Measurements from ENCODE around the gene SMAD3.

SMAD3 gene

DNA sequence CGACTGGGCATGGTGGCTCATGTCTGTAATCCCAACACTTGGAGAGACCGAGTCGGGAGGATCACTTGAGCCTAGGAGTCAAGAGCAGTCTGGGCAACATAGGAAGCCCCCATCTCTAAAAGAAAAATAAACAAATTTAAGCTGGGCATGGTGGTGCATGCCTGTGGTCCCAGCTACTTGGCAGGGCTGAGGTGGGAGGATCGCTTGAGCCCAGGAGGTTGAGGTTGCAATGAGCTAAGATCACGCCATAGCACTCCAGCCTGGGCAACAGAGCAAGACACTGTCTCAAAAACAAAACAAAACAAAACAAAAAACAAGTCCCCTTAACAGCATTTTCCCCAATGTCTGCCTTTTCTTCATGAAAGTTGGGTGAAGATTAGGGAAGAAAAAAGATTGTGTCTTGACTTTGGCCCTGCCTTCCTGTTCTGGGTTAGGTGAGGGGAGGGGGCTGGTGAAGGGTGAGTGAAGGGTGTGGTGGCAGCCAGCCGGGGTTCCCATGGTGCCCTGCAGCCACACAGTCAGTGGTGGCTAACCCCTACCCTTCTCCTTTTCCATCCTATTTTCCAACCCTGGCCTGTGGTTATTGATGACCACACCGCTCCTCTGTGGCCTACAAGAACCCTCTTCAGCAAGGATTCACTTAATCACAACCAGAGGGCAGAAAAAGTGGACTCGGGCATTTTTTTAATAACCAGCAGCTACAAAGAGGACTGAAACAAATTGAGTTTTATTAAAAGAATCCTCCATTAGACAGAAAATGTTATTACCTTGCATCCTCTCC lies 28.4 kb upstream of the SMAD3 start:
- DNase-seq = no peak

DNA sequence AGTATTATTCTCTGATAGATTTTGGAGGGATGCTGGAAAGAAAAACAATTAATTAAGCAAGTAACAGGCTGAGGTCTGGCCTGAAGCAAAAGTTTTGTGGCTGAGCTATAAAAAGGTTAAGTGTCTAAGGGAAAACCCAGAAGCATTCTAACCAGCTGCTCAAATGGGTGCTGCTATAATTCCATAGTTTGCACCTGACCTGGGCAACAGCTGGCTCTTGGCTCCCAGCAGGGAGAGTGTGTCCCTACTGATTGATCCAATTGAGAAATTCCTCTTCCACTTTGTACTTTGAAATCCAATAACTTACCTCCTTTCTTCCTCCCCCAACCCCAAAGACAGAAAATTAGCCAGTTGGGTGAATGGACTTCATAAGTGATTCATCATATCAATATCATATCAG lies 27.7 kb upstream of the SMAD3 start:
- no peak for DNase-seq

DNA sequence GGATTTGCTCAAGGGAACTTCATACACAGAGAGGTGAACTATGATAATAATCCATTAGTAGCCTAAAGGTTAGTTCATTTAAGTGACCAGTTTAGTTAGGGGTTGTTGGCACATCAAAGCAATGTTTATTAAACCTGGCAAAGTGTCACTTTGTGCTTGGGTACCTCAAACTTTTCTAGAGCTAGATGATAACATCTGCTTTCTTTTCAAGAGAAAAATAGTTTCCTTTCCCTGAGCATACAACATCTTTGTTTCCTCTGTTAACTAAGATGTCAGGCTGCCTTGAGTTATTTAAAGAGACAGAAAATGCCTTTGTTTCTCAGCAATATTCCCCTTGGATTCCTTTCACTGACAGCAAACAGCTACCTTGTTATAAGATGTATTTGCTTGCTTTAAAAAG lies 26.7 kb upstream of the SMAD3 start:
- DNase-seq = no peak

DNA sequence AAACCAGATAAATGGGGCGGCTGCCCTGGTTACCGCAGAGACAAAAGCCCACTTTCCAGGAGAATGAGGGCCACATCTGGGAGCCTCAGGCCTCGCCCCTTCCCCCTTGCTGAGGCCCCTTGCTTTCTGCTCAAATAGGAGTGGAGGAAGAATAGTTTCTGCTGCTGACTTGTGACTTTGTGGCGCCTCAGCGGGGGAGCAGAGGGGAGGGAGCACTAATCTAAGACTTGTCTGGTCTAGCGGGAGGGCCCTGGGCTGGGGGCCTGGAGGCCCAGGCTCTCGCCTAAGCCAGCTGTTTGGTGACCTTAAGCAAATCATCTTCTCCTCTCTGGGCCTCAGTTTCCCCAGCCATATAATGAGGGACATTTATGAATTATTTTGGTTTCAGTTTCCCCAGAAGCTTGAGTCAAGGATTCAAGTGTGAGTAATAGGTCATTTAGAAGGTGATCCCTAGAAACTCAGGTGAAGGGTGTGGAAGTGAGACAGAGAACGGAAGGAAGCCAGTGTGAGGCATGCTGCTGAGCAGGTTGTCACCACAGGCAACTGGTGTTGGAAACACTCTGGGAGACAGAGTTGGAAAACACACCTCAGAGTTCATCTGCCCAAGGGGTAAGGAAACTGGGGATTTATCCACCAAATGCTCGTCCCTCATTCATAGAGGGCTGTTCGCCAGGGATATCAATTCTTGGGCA lies 25.9 kb upstream of the SMAD3 start:
- no peak for DNase-seq

DNA sequence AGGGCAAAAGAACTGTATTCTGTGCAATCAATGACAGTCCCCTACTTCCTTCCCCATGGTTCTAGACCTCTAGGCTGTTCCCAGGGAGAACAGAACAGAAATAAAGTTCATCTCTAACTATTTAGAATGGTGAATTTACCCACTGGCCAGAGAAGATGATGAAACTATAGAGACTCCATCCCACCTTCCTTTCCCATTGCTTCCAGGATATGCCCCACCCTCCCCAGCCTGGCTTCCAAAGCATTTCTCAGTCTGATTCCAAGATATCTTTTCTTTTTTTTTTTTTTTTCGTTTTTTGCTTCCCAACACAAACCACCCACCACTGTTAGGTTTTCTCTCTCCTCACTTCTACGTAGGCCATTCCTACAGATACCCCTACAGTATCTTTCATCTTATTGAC lies 25.1 kb upstream of the SMAD3 start:
- DNase-seq = no peak

DNA sequence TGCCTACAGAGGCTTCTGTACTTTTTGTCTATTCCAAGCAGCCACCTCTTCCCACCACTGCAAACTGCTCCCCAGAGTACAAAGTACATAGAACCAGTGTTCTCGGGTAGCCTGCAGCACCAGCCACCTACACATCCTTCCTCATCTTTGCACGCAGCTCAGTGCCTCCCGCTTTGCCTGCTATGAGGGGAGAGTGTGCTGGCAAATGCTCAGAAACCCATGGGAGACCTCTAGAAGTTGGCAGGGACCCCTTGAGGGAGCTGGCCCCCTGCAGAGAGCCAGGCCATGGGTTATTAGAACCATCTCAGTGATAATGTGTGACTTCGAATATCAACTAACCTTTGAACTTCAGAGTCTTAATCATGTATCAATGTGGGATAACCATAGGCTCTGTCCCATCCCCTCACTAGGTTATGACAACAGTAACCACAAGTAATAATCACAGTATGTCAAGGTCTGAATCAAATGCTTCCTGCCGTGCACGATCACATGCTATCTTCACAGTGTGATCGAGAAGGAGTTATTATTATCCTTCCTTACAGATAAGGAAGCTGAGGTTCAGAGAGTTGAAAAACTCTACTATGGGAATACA lies 22.8 kb upstream of the SMAD3 start:
- no peak for DNase-seq

DNA sequence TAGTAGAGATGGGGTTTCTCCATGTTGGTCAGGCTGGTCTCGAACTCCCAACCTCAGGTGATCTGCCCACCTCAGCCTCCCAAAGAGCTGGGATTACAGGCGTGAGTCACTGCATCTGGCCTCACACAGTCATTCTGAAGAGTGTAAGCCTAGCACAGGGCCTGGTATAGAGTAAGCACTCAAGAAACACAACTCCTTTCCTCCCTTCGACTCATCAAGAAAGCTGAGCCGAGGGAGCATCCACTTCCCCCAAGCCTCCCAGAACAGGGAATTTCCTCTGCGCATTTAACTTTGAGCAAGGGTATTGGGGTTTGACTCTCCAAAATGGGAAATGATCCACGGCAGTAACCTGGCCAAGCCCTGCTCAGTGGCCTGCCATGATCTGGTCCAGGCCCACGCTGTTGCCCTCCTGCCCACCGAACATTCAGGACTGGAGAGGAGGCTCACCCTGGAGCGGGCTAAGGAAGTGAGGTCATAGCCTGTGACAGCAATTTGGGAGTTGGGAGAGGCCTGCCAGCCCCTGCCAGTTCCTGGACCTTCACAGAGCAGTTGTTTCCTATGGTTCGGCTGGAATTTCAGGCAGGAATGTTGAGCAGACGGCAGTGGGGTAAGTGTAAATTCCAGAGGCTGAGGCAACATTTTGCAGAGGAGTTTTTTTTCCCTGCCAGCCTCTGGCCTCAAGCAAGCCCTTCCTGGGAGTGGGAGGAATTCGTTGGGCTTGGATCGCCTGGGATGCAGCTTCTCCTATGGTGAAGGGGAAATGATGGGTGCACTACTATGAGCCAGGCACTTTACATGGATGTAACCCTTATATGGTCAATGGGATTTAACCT lies 21.2 kb upstream of the SMAD3 start:
- no peak for DNase-seq

DNA sequence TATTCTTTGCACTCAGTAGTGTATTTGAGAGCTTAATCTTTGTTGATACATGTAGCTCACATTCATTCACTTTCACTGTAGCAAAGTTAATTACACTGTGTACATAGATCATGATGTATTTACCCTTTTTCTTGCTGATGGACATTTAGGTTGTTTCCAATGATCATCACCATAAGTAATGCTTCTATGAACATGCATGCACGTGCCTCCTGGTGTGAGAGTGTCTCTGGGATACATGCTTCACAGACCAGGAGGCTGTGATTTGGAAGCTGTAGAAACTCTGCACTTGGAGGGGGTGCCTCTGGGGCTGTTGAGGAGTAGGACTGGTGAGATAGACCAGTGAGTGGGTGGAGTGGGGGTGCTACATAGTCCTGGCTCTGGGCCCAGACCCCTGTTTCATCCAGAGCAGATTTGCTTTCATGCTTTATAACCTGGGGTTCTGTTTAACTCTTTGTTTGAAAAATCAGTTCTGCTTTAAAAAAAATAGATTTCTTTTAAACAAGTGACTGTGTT lies 18.2 kb upstream of the SMAD3 start:
- DNase-seq = no peak

DNA sequence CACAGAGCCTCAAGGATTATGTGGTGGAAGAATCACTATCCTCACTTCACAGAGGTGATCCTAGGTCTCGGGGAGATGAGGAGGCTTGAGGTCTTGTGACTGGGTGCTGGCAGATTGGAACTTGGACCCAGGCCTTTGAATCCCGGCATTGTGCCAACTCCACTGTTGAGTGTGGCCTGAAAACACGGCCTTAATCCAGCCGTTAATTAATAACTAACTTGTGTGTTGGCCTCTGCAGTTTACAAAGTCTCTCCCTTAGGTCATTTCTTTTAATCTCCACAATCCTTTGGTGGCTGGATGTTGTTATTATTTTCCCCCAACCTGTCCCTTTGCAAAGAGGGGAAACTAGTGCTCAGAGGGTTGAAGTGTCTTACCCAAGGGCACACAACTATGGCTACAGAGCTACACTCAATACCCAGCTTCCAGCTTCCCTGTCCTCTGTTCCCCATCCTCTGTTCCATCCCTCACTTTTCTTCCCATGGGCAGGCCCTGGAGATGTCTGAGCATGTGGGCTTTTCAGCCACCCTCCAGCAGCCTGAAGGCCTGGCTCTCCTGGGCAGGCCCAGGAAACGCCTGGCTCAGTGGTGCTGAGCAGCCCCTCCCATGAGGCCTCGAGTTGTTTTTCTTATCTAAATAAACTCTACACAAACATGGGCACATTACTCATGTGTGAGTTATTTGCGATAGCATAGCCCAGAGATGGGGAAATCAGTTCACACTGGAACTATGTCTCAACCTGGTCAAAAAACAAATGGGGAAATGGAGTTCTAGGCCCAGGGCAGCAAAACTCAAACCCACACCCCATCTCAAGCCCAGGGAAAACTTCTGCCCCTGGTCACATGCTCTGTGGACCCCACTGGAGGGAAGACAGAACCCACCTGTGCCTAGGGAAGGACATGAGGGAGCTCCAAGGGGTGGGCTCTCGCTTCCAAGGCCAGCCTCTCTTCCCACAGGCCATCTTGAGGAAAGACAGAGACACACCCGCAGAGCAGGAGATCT lies 16.8 kb upstream of the SMAD3 start:
- no peak for DNase-seq

DNA sequence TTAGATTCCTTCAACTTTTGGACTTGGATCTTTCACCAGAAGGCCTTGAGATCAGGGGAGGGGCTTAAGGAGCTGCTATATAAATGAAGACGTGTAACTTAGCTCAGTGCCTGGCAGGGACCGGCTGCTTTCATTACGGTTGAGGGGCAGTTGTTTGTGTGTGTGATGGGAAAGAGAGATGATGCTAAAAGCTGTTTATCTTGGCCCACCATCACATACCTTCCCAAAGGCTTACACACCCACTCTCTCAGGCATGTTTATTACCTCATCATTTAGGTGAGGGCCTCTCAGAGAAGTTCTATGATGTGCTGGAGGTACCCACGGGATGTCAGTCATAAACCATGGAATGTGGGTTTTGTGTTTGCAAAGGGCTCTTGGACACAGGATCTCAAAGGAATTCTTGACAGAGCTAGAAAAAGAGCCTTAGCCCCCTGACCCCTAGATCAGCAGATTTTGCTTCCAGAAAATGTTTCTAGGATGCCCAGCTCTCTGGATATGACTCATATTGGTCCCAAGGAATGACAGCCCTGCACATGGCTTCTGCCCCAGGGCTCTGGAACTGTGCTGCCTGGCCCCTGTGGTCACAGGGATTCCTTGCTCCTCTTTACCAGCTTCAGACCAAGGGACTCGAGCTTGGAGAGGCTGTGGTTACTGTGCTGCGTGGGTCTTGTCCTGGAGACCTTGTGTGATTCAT lies 15.9 kb upstream of the SMAD3 start:
- DNase-seq = no peak

DNA sequence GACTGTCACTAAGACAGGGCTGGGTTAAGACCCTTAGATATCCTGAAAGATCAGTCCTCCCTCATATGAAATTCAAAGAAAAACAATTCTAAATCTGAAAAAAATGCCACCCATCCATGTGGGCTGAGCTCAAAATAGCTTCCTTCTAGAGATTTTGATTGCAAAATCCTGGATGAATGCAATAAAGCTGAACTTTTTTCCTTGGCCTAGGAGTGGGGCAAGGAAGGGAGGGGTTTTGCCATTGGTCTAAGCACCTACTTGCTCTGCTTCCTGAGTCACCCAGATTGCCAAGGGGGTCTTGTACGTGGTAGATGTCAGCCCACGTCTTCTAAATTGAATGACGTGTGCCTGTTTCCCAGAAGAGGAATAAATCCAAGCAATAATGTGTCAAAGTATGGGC lies 15.3 kb upstream of the SMAD3 start:
- DNase-seq = no peak

DNA sequence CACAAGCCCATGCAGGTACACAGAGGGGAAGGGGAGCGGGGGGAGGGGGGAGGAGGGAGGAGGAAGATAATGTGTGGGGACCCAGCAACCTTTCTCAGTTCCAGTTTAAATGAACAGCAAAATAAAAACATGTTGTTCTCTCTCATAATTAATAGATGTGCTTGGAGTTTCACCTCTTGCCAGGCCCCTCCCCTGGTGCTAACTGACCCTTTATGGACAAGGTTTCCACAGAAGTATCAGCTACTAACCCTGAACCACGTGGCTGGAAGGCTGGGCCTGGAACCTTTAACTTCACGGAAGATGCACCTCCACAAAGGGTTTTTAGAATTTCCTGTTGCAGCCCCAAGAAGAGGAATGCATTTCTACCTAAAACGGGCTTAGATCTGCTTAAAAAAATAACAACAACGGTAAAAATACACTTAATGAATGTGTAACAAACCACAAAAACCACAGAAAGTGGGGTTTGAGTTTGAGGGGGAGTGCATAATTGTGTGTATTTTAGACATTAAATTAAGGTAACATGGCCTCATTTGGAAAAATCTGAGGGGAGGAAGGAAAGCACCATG lies 14.8 kb upstream of the SMAD3 start:
- DNase-seq = no peak

DNA sequence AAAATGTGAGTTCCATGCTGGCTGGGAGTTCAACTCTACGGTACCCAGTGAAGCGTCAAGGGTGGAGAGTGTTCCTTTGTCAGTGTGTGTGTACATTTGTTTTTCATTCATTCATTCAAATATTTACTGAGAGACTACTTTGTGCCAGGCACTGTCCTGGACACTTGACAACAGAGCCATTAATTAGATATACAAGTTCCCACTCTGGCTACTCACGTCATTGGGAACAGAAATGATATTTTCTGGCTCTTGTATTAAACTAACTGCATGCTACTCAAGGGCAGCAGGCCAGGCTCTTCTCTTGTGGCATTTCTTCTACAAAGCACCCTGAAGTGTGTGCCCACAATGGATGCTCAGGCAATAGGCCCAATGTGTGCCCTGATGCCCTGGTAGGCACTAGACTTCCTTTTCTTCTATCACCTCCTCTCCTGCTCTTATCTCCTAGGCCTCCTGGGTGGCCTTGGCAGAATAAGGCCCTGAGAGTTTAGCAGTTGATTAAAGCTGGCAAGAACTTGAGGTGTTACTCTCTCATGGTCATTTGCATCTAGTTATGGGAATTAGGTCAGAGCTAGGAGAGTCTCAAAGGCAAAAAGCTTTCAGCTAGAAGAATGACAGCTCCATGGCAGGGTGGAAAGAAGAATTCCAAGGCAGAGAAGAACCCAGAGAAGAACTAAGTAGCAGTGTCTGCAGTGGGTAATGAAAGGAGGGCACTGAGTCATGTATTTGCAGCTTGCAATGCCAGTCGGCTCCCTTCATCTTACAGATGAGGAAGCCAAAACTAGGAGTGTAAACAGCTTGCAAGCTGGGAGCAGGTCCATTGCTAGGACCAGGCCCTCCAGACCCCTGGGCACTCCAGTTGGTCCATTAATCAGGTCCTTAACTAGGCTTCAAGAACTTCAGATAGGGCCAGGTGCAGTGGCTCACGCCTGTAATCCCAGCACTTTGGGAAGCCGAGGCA lies 14.0 kb upstream of the SMAD3 start:
- DNase-seq = no peak

DNA sequence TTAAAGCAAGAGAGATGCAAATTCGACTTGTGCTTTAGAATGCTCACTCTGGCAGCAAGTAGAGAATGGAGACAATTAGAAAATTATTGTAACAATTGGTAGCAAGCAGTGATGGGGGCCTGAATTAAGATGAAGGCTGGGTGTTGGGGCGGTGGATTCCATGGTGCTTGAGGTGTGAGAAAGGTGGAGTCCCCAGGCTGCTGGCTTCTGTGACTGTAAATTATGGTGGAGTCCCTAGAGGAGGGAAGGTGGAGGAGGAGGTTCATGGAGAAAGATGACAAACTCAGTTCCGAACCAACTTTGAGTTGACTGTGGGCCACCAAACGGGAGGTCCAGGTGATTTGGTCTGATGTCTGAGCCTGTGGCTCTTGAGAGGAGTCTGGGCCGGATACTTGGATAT lies 10.7 kb upstream of the SMAD3 start:
- no peak for DNase-seq

DNA sequence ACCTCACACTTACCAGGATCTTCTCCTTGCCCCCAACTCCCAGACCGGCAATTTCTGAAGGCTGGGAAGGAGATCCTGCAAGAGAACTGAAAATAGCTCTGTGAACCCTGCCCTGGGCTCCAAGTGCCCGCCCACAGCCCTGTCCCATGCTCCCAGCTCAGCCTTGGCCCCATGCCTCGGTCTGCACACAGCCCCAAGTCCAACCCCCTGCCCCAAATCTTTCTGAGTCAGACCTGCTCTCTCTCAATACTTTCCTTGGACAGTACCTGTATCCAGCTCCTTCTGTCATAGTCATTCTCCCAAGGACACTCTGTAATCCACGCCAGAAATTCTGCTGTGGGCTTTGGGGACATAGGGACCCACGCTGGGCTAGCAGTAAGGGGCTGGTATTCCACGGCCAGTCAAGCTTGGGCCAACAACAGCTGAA lies 6.3 kb upstream of the SMAD3 start:
- DNase-seq = no peak

DNA sequence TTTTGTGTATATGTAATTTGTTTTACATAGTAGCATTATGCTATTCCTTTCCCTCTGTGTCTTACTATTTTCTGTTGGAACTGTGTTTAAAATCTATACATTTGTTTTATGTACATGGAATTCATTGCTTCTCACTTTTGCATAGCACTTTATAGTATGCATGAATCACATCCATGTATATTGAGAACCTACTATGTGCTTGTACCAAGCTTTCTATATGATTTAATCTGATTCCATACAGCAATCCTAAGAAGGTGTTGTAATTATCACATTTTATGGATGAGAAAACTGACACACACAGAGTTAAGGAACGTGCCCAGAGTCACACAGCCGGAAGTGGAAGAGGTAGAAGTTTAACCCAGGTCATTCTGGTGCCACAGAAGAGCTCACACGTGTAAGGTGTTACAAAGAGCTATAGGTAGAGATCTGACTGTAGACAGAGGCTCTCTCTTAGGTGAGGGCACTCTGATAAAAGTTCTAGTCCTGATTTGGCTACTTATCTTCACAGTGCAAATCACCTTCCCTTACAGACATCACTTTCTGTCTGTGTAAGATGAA lies 3.5 kb upstream of the SMAD3 start:
- no peak for DNase-seq

DNA sequence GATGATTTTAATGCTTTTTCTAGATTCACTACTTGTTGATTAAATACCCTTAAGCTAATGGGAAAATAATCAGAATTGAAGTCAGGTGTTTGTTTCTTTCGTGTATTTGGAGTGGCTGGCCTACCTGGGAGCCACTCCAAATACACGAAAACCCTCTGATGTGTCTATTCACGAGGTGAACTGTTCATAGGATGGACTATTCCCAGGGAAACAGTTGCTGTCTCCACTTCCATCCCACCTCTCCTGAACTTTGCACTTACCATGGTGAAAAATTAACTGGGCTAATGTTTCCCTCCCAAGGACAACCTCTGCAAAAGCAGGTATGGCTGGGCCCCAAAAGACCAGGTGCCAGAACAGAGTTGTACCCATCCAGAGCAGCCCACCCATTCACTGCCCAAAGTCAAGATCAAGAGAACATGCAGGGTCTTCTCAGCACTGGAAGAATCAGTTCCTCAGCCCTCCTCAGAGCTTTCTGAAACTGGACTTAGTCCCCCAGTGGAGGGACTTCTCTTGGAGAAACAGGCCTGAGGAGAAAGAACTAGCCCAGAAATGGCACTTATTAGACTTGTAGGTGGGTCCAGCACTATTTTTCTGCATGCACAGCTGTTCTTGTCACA lies 2.9 kb upstream of the SMAD3 start:
- DNase-seq = no peak

DNA sequence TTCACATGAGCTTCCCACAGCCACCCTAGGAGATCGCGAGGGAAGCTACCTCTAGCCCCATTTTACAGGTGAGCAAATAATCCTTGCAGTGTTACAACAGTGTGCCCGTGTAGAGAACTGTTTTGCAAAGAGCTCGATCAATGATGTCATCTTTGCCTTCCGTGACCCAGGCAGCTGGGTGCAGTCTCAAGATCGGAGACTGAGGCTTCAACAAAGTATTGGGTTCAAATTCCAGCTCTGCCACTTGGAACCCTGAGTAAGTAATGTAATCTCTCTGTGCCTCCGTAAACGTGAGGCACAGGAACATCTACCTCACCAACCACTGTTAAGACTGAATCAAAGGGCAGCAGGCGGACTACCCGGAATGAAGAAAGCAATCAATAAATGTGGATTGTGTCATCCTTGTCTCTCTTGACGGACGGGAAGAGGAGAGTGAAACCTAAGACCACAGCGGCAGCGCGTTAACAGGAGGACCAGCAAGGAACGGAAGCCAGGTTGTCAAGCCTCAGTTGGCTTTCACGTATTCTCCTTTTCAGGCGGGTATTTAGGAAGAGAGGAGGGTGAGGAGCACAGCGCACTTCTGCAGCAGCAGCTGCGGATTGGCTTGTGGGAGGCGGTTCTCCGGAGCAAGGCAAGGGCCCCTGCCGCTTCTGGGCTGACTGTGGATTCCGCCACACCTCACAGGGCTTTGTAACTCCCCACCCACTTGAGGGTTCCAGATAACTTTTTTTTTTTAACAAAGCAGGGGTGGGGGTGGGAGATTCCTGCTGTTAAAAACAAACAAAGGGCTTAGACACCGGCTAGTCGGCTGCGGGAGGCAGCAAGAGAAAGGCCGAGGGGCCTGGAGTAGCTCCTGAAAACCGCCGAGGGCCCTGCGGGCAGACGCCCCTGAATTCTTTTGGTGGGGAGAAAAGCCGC lies 1.5 kb upstream of the SMAD3 start:
- no peak for DNase-seq
